Measurements from ENCODE around the gene SLC5A3. TPM values are rescaled to one million over a fixed set of nuclear protein-coding genes. Genes with fewer than 3 reads are reported as not detected.

Gene SLC5A3
- total RNA-seq, 1 experiment from 2014 or later, result 12.3 TPM

DNA sequence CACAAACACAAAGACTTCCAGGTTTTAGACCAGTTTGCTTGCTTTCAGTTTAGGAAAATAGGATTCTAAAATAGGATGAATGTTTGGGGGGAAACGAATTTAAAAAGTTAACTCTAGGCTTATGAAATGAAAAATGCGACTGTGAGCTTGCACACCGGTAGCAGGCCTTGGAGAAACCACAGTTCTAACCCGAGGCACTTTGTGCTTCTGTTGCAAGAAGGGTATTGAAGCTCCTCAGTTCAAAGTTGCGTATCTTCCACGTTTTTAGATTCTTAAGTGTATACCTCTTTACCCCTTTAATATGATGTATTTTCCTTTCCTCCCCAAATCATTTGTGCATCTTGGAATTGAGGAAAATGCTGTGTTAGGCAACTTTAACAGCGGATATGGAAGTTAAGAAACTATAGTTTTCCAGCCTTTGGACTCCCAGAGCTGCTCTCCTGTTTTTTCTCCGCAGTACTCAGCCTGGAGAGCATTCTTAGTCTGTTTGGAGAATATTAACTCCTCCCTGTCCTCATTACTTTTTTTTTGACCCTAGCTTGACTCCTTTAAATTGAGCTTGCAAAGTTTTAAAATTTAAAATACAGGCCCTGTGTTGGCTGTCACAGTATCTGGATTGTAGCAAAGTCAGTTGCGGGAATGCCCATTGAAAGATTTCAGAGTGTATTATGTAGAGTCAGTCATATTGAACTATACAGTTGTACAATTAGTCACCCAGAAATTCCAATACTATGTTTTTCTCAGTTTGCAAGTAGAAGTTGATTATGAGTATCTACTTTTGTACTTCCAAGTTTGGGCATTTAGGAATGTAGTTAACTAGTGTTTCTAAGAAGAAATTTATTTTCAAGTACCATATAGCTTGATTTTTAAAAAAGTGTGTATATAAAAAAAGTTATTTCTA is 2.6 kb downstream of the SLC5A3 start:
- H3K4me3 Mint-ChIP-seq, result peak overlapping the region; percentile 2 to 97; a peak in 4 of 5 replicates
- H2BK5ac ChIP-seq (ENCODE audit: insufficient read length, low read length), result no peak overlapping the region
- H3K4me1 Mint-ChIP-seq, result peaks cover 39 to 42% of the 10 kb centered on the region in 2 experiments
- H4K8ac ChIP-seq (replicated peaks; ENCODE audit: insufficient read length, low read depth, low read length), result no peak overlapping the region
- no peak overlapping the region for H3K14ac ChIP-seq (ENCODE audit: insufficient read depth, low read length)
- H3K79me2 ChIP-seq (ENCODE audit: insufficient read depth, low read length), result peaks cover 20% of the 10 kb centered on the region; the same call in 1 of the 2 replicates
- H4K20me1 ChIP-seq (ENCODE audit: control insufficient read depth, insufficient read depth, insufficient read length), result no peaks in the 10 kb centered on the region
- no peak overlapping the region for H3K9ac ChIP-seq (ENCODE audit: extremely low read depth, insufficient read length, low read length)
- no peaks in the 10 kb centered on the region; a peak in 1 of 5 replicates for H3K9me3 Mint-ChIP-seq
- peaks cover 5% of the 10 kb centered on the region for H3K4me1 ChIP-seq (ENCODE audit: insufficient read depth, low read length)
- H3K4ac ChIP-seq (ENCODE audit: low read depth, low read length), result no peak overlapping the region
- no peak overlapping the region for H2BK20ac ChIP-seq (ENCODE audit: low read depth, low read length, poor library complexity, severe bottlenecking)
- no peak overlapping the region for H4K5ac ChIP-seq (ENCODE audit: insufficient read length, low read depth, low read length)
- no peak for DNase-seq
- peaks cover 10 to 28% (median 16%) of the 10 kb centered on the region in 3 experiments; a peak in 6 of 7 replicates for H3K36me3 Mint-ChIP-seq (ENCODE audit: insufficient read depth in 1 of 3, low read depth in 3 of 3)
- H2BK120ac ChIP-seq (ENCODE audit: low read depth, low read length, poor library complexity, severe bottlenecking), result no peak overlapping the region
- H4K91ac ChIP-seq (ENCODE audit: insufficient read length, low read depth, low read length), result no peak overlapping the region
- H2AFZ ChIP-seq (ENCODE audit: low read length), result no peak overlapping the region
- no peaks in the 10 kb centered on the region for H3K9me3 ChIP-seq (ENCODE audit: control insufficient read depth, low read depth, low read length)
- peaks cover 3% of the 10 kb centered on the region for H3K79me1 ChIP-seq (ENCODE audit: insufficient read depth, low read depth, low read length, poor library complexity, severe bottlenecking)
- TF ChIP-seq, protein P1, sequence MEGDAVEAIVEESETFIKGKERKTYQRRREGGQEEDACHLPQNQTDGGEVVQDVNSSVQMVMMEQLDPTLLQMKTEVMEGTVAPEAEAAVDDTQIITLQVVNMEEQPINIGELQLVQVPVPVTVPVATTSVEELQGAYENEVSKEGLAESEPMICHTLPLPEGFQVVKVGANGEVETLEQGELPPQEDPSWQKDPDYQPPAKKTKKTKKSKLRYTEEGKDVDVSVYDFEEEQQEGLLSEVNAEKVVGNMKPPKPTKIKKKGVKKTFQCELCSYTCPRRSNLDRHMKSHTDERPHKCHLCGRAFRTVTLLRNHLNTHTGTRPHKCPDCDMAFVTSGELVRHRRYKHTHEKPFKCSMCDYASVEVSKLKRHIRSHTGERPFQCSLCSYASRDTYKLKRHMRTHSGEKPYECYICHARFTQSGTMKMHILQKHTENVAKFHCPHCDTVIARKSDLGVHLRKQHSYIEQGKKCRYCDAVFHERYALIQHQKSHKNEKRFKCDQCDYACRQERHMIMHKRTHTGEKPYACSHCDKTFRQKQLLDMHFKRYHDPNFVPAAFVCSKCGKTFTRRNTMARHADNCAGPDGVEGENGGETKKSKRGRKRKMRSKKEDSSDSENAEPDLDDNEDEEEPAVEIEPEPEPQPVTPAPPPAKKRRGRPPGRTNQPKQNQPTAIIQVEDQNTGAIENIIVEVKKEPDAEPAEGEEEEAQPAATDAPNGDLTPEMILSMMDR (conservative IDR thresholded peaks at IDR 0.05), result no peak
- peaks cover 11% of the 10 kb centered on the region for H3K27me3 Mint-ChIP-seq (ENCODE audit: low read depth)
- no CpG with 5 or more reads among the region's 9 CpGs for WGBS (ENCODE audit: extremely low coverage, insufficient read length, low lambda C conversion rate)
- H3K23ac ChIP-seq (ENCODE audit: insufficient read length, low read depth, low read length), result no peak overlapping the region
- no peak overlapping the region for H3K27ac ChIP-seq (ENCODE audit: insufficient read length, low read depth, low read length)
- no peak overlapping the region for H2AK5ac ChIP-seq (ENCODE audit: insufficient read length, low read length)
- peak overlapping the region in 1 of 3 experiments; percentile 8; a peak in 1 of 7 replicates for H3K27ac Mint-ChIP-seq
- H3K27me3 ChIP-seq (ENCODE audit: insufficient read depth, low read length), result no peaks in the 10 kb centered on the region
- no peak overlapping the region for H2BK15ac ChIP-seq (ENCODE audit: low read depth, low read length)
- peaks cover 12% of the 10 kb centered on the region for H3K23me2 ChIP-seq (ENCODE audit: insufficient read length, low read depth, low read length, poor library complexity, severe bottlenecking)
- no peak overlapping the region for H3T11ph ChIP-seq (ENCODE audit: low read length)
- H3K56ac ChIP-seq (ENCODE audit: insufficient read length, low read depth, low read length), result no peak overlapping the region
- H3K18ac ChIP-seq (ENCODE audit: insufficient read length, low read depth, low read length), result no peak overlapping the region
- H2BK12ac ChIP-seq (ENCODE audit: insufficient read length, low read depth, low read length), result no peak overlapping the region
- H3K4me2 ChIP-seq (ENCODE audit: insufficient read depth, insufficient read length, low read length), result no peak overlapping the region
